K562 (cell line): ENCODE results near the gene TULP1. TPM values are rescaled to one million over a fixed set of nuclear protein-coding genes. Genes with fewer than 3 reads are reported as not detected.

Experiments
- ATAC-seq: fragments of 200-7000 bp; cut with Tn5 transposase; 3 replicates; pipeline ENCODE4 v1.9.1; 2020; ENCODE audit warnings: moderate library complexity
- BruUV-seq: library from RNA; stranded (reverse); fragments of 400-500 nt; replicated peaks from 2 replicates; lab custom pipeline; 2021; lab: Mats Ljungman, UMichigan
- CTCF ChIA-PET: fragments of 300-600 bp; formaldehyde crosslinking; extraction: SDS; loops from one replicate; lab custom pipeline; 2021; ENCODE audit warnings: low intra/inter-chr PET ratio; lab: Yijun Ruan, JAX
- POLR2A ChIA-PET: fragments of 300-600, 350-650 bp; sonication (Branson Sonifier 250); formaldehyde crosslinking; extraction: SDS; loops from one replicate; lab custom pipeline; 2021; ENCODE audit warnings: antibody characterized with exemption, inconsistent platforms; lab: Yijun Ruan, JAX
- DNase-seq, 4 experiments: peaks; one replicate each; pipeline versions ENCODE4 v3.0.0 to v3.0.0-alpha.2; 2011 to 2018; ENCODE audit warnings: low spot score in 3 of 4, mixed read lengths in 3 of 4; ENCODE audit errors: extremely low read depth in 1 of 4
- FAIRE-seq: peaks from 2 replicates; lab custom pipeline; 2011; peaks lifted over from hg19 to GRCh38; lab: Jason Lieb, UNC
- H2AFZ ChIP-seq: 2 replicates; pipeline ENCODE4 v1.6.0; 2011; ENCODE audit warnings: low read depth, low read length, control low read depth, inconsistent platforms
- H3K27ac ChIP-seq: fragments of 200-600 bp; 3 replicates; pipeline ENCODE4 v1.8.0; 2011; ENCODE audit warnings: low read depth, mild to moderate bottlenecking, control low read depth, inconsistent platforms, low read length, moderate library complexity, mixed read lengths; ENCODE audit errors: extremely low read depth
- H3K27me3 ChIP-seq, 2 experiments: fragments of 300-600 bp in 1 of 2; 2 replicates in 1 of 2; 3 replicates in 1 of 2; pipeline versions ENCODE4 v1.6.0 to v1.8.0; 2011; ENCODE audit warnings: inconsistent platforms in 2 of 2, low read length in 2 of 2, mild to moderate bottlenecking in 1 of 2, mixed read lengths in 1 of 2, moderate library complexity in 1 of 2; ENCODE audit not compliant: control insufficient read depth in 2 of 2, insufficient read depth in 2 of 2
- H3K36me3 ChIP-seq: fragments of 300-600 bp; 3 replicates; pipeline ENCODE4 v1.8.0; 2011; ENCODE audit warnings: mild to moderate bottlenecking, low read length, inconsistent platforms; ENCODE audit not compliant: control insufficient read depth, insufficient read depth
- H3K4me1 ChIP-seq, 2 experiments: fragments of 200-600 bp in 1 of 2; replicated peaks in 1 of 2; 2 replicates in 1 of 2; 3 replicates in 1 of 2; pipeline versions ENCODE4 v1.5.1 to v1.8.0; 2011; ENCODE audit warnings: inconsistent platforms in 2 of 2, low read length in 2 of 2, mild to moderate bottlenecking in 1 of 2, mixed read lengths in 1 of 2, moderate library complexity in 1 of 2; ENCODE audit not compliant: control insufficient read depth in 2 of 2, insufficient read depth in 2 of 2
- H3K4me2 ChIP-seq: 2 replicates; pipeline ENCODE4 v1.6.1; 2011; ENCODE audit warnings: low read length, control low read depth, inconsistent platforms, mixed read lengths; ENCODE audit not compliant: insufficient read depth
- H3K4me3 ChIP-seq: fragments of 200-600 bp; sonication (generic), shearing (Covaris generic); 2 replicates; pipeline ENCODE4 v1.5.1; 2016; ENCODE audit warnings: control low read depth, inconsistent platforms
- H3K79me2 ChIP-seq: fragments of 200-600 bp; 3 replicates; pipeline ENCODE4 v1.8.0; 2011; ENCODE audit warnings: low read length, inconsistent platforms; ENCODE audit not compliant: control insufficient read depth, insufficient read depth
- H3K9ac ChIP-seq, 2 experiments: 2 replicates each; pipeline versions ENCODE4 v1.6.0 to v1.6.1; 2011; ENCODE audit warnings: low read depth in 2 of 2, low read length in 2 of 2, control low read depth in 1 of 2, inconsistent platforms in 1 of 2, mild to moderate bottlenecking in 1 of 2, mixed read lengths in 1 of 2; ENCODE audit not compliant: insufficient read depth in 1 of 2
- H3K9me1 ChIP-seq: one replicate; pipeline ENCODE4 v1.6.0; 2011; ENCODE audit warnings: inconsistent platforms, mild to moderate bottlenecking, low read length, moderate library complexity; ENCODE audit not compliant: control insufficient read depth, insufficient read depth
- H3K9me3 ChIP-seq: replicated peaks from 2 replicates; pipeline ENCODE4 v1.5.1; 2011; ENCODE audit warnings: low read depth, low read length, inconsistent platforms; ENCODE audit not compliant: control insufficient read depth, insufficient read depth
- H4K20me1 ChIP-seq: replicated peaks from 2 replicates; pipeline ENCODE4 v1.6.1; 2011; ENCODE audit warnings: low read length, inconsistent platforms, mixed read lengths; ENCODE audit not compliant: control insufficient read depth, insufficient read depth
- ARNT ChIP-seq, 2 experiments: fragments of 450-650 bp; IDR thresholded peaks; 2 replicates each; pipeline ENCODE4 v1.6.1; 2016; ENCODE audit warnings: mild to moderate bottlenecking in 1 of 2
- BHLHE40 ChIP-seq: IDR thresholded peaks from 2 replicates; pipeline ENCODE4 v1.6.1; 2011; ENCODE audit warnings: low read length, improper control_type of control experiment
- EP300 ChIP-seq: IDR thresholded peaks from 2 replicates; pipeline ENCODE4 v1.6.1; 2012; ENCODE audit warnings: low read length, improper control_type of control experiment
- ETV5 ChIP-seq: sonication (generic); formaldehyde crosslinking; IDR thresholded peaks from 2 replicates; pipeline ENCODE4 v1.4.0; 2020; ENCODE audit warnings: low read depth, mild to moderate bottlenecking, missing genetic modification reagents
- HNRNPUL1 ChIP-seq: fragments of 200-400 bp; formaldehyde crosslinking; IDR thresholded peaks from 2 replicates; pipeline ENCODE4 v1.6.1; 2017; ENCODE audit warnings: low read length
- MECOM ChIP-seq: fragments of 250-450 bp; sonication (Bioruptor Pico); IDR thresholded peaks from 2 replicates; pipeline ENCODE4 v1.8.0; 2022; ENCODE audit warnings: inconsistent platforms
- MTF1 ChIP-seq: fragments of 250-450 bp; sonication (Bioruptor Pico); IDR thresholded peaks from 2 replicates; pipeline ENCODE4 v1.9.0; 2021; ENCODE audit warnings: moderate library complexity, mild to moderate bottlenecking, inconsistent platforms, borderline replicate concordance
- NEUROD1 ChIP-seq: fragments of 150-350 bp; IDR thresholded peaks from 2 replicates; pipeline ENCODE4 v1.6.1; 2014; ENCODE audit warnings: borderline replicate concordance, low read length, low read depth; ENCODE audit not compliant: partially characterized antibody
- PHB ChIP-seq: fragments of 250-450 bp; sonication (Bioruptor Pico); IDR thresholded peaks from 2 replicates; pipeline ENCODE4 v1.5.0; 2021
- RFX5 ChIP-seq: IDR thresholded peaks from 2 replicates; pipeline ENCODE4 v1.6.1; 2011; ENCODE audit warnings: low read depth, mild to moderate bottlenecking, improper control_type of control experiment, low read length
- SMAD4 ChIP-seq: fragments of 250-450 bp; sonication (Bioruptor Pico); conservative IDR thresholded peaks from 2 replicates; pipeline ENCODE4 v1.8.0; 2021; ENCODE audit warnings: inconsistent platforms, mild to moderate bottlenecking, moderate library complexity
- SMARCA5 ChIP-seq: fragments of 450-650 bp; IDR thresholded peaks from 2 replicates; pipeline ENCODE4 v1.6.1; 2016
- U2AF1 ChIP-seq: fragments of 200-400 bp; formaldehyde crosslinking; optimal IDR thresholded peaks from 2 replicates; pipeline ENCODE3; 2017; ENCODE audit warnings: mild to moderate bottlenecking, low read depth, low read length, moderate library complexity
- ZNF668 ChIP-seq: fragments of 250-450 bp; sonication (Bioruptor Pico); IDR thresholded peaks from 2 replicates; pipeline ENCODE4 v1.8.0; 2022; ENCODE audit warnings: mild to moderate bottlenecking, inconsistent platforms
- ZNF780A ChIP-seq: fragments of 250-450 bp; sonication (Bioruptor Pico); IDR thresholded peaks from 2 replicates; pipeline ENCODE4 v1.5.0; 2021; ENCODE audit warnings: mild to moderate bottlenecking
- WGBS: fragments of 100-300 bp; shearing (Covaris generic); methylation state at CpG from one replicate; pipeline ENCODE4 v1.1.6; 2016; ENCODE audit warnings: low coverage, mixed read lengths; ENCODE audit not compliant: insufficient coverage; ENCODE audit errors: missing lambda C conversion rate; 5-methylcytosine and 5-hydroxymethylcytosine counted together
- in situ Hi-C: fragments of 300-500 bp; cut with MboI; formaldehyde crosslinking; loops from 4 replicates; pipeline ENCODE4 v1.15.0; 2018; ENCODE audit warnings: inconsistent platforms, mixed read lengths
- intact Hi-C: fragments of 100-400 bp; cut with micrococcal nuclease; formaldehyde crosslinking; loops from 2 replicates; pipeline ENCODE4 v1.14.2; 2022
- polyA plus RNA-seq, 8 experiments: library from polyadenylated mRNA; depleted of rRNA in 4 of 8; stranded (reverse) in 5 of 8; unstranded in 3 of 8; fragments of >200 nt; fragmentation: Nextera tagmentation in 2 of 8; fragmentation: Illumina TruSeq in 1 of 8; extraction: Ambion mirVana in 2 of 8; extraction: Trizol in 1 of 8; gene quantifications; 2 replicates each; pipeline versions ENCODE4 v1.2.1 to v1.2.3, GENCODE V29; 2011 to 2014; ENCODE audit warnings: inconsistent platforms in 1 of 8, missing spikeins in 1 of 8
- total RNA-seq, 7 experiments: library from RNA; depleted of rRNA in 6 of 7; stranded (reverse); fragments of >200 nt in 6 of 7; fragmentation: Illumina TruSeq in 2 of 7; extraction: Trizol in 2 of 7; gene quantifications; 2 replicates each; pipeline versions ENCODE4 v1.2.1 to v1.2.3, GENCODE V29; 2011 to 2021; ENCODE audit warnings: low replicate concordance in 1 of 7
- TF ChIP-seq, protein P1 (sequence below): fragments of 250-450 bp; sonication (Bioruptor Pico); IDR thresholded peaks from 2 replicates; pipeline ENCODE4 v1.4.0; 2020; ENCODE audit warnings: borderline replicate concordance

TULP1 gene
- total and polyA plus RNA-seq, 9 of the 15 experiments (the other 6 are each of a cell fraction or from before 2014, with no cell fraction given) = 0.06 to 0.17 (median 0.09) TPM; not detected in 6

DNA sequence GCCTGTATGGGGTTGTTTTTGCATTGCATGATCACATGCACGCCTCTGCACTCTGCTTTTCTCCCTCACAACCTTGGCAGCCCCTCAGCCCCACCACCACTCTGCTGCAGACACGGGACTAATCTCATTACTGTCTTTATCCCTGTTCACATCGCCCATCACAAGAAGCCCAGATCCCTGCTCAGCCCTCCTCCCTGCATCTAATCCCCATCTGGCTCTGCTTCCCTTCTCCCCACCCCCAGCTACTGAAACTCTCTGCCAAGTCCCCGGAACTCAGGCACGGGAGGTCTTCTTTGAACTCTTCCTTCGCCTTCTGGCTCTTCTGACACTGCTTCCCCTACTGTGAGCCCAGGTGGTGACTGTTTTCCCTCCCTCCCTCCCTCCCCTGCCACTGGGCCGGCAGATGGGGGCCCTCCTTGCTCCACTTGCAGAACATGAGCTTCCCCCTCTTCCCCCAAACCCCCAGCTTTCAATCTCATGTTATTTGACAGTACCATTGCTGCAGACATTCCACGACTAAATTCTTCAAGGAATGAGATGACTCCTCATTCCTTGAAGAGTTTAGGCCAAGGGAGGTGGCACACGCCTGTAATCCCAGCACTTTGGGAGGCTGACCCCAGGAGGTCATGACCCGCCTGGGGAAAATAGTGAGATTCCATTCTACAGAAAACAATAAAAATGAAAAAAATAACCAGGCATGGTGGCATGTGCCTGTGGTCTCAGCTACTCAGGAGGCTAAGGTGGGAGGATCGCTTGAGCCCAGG, 21.9 kb upstream of the TULP1 start:
- Histone ChIP-seq H3K9ac (0 out of 4 replicates have a peak overlapping the region, but pooled peaks of 1 of the 2 experiments have one; percentile 29), H3K9me1 (peaks cover 3% of the 10 kb centered on the region), H4K20me1 (no peaks in the 10 kb centered on the region), H3K27me3 (peaks cover 34 to 57% of the 10 kb centered on the region in 2 experiments; a peak in 4 of 5 replicates), H3K4me2 (no peak overlapping the region), H2AFZ (no peak overlapping the region), H3K27ac (no peak overlapping the region), H3K4me3 (no peak overlapping the region), H3K9me3 (no peaks in the 10 kb centered on the region), H3K36me3 (no peaks in the 10 kb centered on the region), H3K4me1 (no peaks in the 10 kb centered on the region), H3K79me2 (no peaks in the 10 kb centered on the region)
- no peak for DNase-seq
- intact Hi-C loops (no loop called here), in situ Hi-C loops (no loop called here)
- TF ChIP-seq NEUROD1 (no peak), ARNT (IDR thresholded peaks at IDR 0.05) (no peak), ETV5 (CRISPR knock-in tag) (no peak)
- WGBS = 2% methylated on average over 10 of the region's 11 CpGs
- FAIRE-seq = no peak
- POLR2A ChIA-PET = no interaction called here
- BruUV-seq = no TSS peak
- CTCF ChIA-PET = interaction anchor here (0.6 kb wide), 1 partner anchor 10 kb away, joined by 3 read pairs; no protein-coding TSS in a partner anchor
- no peak; the same call in 2 of the 3 replicates for ATAC-seq

DNA sequence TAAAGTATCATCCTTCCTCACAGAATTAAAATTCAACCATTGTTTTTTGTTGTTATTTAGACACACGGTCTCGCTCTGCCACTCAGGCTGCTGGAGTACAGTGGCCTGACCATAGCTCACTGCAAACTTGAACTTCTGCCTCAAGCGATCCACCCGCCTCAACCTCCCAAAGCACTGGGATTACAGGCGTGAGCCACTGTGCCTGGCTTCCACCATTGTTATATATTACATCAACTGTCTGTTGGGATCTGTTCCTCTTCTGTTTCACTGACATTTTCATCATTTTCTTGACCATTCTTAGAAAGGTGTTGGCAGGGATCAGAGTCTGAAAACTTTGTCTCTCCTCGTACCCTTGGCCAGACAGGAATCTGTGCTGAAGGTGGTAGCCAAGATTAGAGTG, 21.3 kb upstream of the TULP1 start:
- FAIRE-seq = no peak
- Histone ChIP-seq H4K20me1 (no peaks in the 10 kb centered on the region), H3K27ac (no peak overlapping the region), H3K27me3 (peaks cover 31 to 55% of the 10 kb centered on the region in 2 experiments; a peak in 4 of 5 replicates), H3K79me2 (no peaks in the 10 kb centered on the region), H3K4me3 (no peak overlapping the region), H3K4me2 (no peak overlapping the region), H3K36me3 (no peaks in the 10 kb centered on the region), H3K4me1 (no peaks in the 10 kb centered on the region), H2AFZ (no peak overlapping the region), H3K9ac (no peak overlapping the region), H3K9me1 (peaks cover 3% of the 10 kb centered on the region), H3K9me3 (no peaks in the 10 kb centered on the region)
- intact Hi-C loops = no loop called here
- ATAC-seq = no peak
- ChIA-PET POLR2A (no interaction called here), CTCF (no interaction called here)
- no peak for DNase-seq
- BruUV-seq = no TSS peak
- in situ Hi-C loops = no loop called here
- 5% methylated on average over 6 of the region's 6 CpGs for WGBS
- TF ChIP-seq MECOM (CRISPR knock-in tag) (no peak), HNRNPUL1 (no peak), BHLHE40 (no peak), EP300 (no peak), ZNF780A (CRISPR knock-in tag) (no peak), RFX5 (no peak), MTF1 (CRISPR knock-in tag) (no peak), SMARCA5 (no peak), PHB (CRISPR knock-in tag) (no peak), U2AF1 (no peak), SMAD4 (CRISPR knock-in tag) (no peak), ZNF668 (CRISPR knock-in tag) (no peak)
- TF ChIP-seq, protein P1, sequence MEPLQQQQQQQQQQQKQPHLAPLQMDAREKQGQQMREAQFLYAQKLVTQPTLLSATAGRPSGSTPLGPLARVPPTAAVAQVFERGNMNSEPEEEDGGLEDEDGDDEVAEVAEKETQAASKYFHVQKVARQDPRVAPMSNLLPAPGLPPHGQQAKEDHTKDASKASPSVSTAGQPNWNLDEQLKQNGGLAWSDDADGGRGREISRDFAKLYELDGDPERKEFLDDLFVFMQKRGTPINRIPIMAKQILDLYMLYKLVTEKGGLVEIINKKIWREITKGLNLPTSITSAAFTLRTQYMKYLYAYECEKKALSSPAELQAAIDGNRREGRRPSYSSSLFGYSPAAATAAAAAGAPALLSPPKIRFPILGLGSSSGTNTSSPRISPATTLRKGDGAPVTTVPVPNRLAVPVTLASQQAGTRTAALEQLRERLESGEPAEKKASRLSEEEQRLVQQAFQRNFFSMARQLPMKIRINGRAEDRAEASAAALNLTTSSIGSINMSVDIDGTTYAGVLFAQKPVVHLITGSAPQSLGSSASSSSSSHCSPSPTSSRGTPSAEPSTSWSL (CRISPR knock-in tag) = no peak
